Type B pancreatic cell (in vitro differentiated cells): ENCODE data around the gene LRMDA. TPM values are rescaled to one million over a fixed set of nuclear protein-coding genes. Genes with fewer than 3 reads are reported as not detected.

Experiments used
- DNase-seq: peaks from one replicate; pipeline ENCODE4 v3.0.0; 2021; ENCODE audit warnings: mixed read lengths; ENCODE audit not compliant: unreplicated experiment; ENCODE audit errors: extremely low spot score
- H3K27ac Mint-ChIP-seq: 2 replicates; pipeline ENCODE4 v1.8.0; 2021; ENCODE audit warnings: mild to moderate bottlenecking, mixed read lengths
- H3K27me3 Mint-ChIP-seq: 2 replicates; pipeline ENCODE4 v1.8.0; 2021; ENCODE audit warnings: mixed read lengths
- H3K36me3 Mint-ChIP-seq: 2 replicates; pipeline ENCODE4 v1.8.0; 2021; ENCODE audit warnings: mixed read lengths
- H3K4me1 Mint-ChIP-seq: one replicate; pipeline ENCODE4 v1.8.0; 2021; ENCODE audit warnings: mixed read lengths; ENCODE audit not compliant: unreplicated experiment
- H3K4me3 Mint-ChIP-seq: 2 replicates; pipeline ENCODE4 v1.8.0; 2021; ENCODE audit warnings: mild to moderate bottlenecking, mixed read lengths
- H3K9me3 Mint-ChIP-seq: 2 replicates; pipeline ENCODE4 v1.8.0; 2021; ENCODE audit warnings: mixed read lengths
- total RNA-seq: library from RNA; stranded (reverse); gene quantifications from 2 replicates; pipeline ENCODE4 v1.2.1, GENCODE V29; 2021; ENCODE audit warnings: low replicate concordance
- TF ChIP-seq, protein P1 (sequence below): fragments of 200-600 bp; sonication (generic); conservative IDR thresholded peaks from 2 replicates; pipeline ENCODE4 v1.5.0; 2021; ENCODE audit warnings: antibody characterized with exemption, mild to moderate bottlenecking

LRMDA gene
- total RNA-seq, 1 donor from 2014 or later: 2.0 TPM

DNA sequence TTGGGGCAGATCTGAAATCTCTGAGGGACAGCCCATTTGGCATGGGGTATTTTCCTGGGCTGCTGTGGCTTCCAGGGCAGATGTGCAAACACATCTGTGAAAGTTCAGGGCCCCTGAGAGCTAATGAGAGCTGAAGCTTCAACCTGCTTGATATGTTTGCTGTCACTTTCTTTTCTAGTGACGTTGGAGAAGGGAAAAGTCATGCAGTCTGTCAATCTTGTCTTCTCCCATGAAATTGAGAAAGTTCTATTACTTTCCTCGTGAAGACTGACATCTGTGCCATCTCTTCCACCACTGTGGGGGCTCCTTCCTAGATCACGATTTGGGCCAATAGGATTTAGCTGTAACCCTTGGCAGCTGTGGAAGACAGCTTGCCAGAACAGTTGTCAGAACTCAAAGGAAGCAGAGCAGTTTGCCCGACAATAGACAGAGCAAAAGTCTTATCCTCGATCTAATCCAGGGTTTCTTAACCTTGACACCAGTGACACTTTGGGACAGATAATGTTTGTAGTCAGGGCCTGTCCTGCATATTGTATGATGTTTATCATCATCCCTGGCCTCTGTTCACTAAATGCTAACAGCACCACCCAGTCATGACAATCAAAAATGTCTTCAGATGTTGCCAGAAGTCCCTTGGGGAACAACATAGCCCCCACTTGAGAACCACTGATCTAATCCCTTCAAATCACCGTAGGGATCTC, 586.5 kb downstream of the LRMDA start:
- no peaks in the 10 kb centered on the region for H3K9me3 Mint-ChIP-seq
- no peak for DNase-seq
- H3K27me3 Mint-ChIP-seq: peaks cover 38% of the 10 kb centered on the region
- no peaks in the 10 kb centered on the region for H3K36me3 Mint-ChIP-seq
- TF ChIP-seq, protein P1, sequence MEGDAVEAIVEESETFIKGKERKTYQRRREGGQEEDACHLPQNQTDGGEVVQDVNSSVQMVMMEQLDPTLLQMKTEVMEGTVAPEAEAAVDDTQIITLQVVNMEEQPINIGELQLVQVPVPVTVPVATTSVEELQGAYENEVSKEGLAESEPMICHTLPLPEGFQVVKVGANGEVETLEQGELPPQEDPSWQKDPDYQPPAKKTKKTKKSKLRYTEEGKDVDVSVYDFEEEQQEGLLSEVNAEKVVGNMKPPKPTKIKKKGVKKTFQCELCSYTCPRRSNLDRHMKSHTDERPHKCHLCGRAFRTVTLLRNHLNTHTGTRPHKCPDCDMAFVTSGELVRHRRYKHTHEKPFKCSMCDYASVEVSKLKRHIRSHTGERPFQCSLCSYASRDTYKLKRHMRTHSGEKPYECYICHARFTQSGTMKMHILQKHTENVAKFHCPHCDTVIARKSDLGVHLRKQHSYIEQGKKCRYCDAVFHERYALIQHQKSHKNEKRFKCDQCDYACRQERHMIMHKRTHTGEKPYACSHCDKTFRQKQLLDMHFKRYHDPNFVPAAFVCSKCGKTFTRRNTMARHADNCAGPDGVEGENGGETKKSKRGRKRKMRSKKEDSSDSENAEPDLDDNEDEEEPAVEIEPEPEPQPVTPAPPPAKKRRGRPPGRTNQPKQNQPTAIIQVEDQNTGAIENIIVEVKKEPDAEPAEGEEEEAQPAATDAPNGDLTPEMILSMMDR: no peak
- no peak overlapping the region for H3K4me3 Mint-ChIP-seq
- H3K4me1 Mint-ChIP-seq: peaks cover 11% of the 10 kb centered on the region
- H3K27ac Mint-ChIP-seq: no peak overlapping the region

DNA sequence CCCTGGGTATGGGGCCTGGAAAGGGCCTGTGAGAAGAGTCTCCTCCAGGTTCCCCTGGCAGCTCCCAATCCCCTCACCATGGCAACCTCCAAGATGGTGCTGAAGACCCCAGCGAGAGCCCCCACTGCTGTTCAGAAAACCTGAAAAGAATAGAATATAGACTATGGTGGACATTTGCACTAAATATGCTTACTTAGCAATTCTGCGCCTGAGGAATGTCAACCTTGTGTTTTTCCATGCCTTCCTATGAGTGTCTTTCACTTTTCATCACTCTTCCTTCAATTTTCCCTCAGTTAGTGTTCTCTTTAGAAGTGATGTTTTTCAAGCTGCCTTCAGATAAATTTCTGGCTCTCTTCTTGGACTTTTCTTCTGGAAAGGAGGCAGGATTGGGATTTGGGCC, 589.2 kb downstream of the LRMDA start:
- TF ChIP-seq, protein P1: no peak
- Mint-ChIP-seq H3K27ac (no peak overlapping the region), H3K4me3 (no peak overlapping the region), H3K9me3 (no peaks in the 10 kb centered on the region), H3K36me3 (no peaks in the 10 kb centered on the region), H3K4me1 (peaks cover 23% of the 10 kb centered on the region), H3K27me3 (peaks cover 44% of the 10 kb centered on the region)
- no peak for DNase-seq

DNA sequence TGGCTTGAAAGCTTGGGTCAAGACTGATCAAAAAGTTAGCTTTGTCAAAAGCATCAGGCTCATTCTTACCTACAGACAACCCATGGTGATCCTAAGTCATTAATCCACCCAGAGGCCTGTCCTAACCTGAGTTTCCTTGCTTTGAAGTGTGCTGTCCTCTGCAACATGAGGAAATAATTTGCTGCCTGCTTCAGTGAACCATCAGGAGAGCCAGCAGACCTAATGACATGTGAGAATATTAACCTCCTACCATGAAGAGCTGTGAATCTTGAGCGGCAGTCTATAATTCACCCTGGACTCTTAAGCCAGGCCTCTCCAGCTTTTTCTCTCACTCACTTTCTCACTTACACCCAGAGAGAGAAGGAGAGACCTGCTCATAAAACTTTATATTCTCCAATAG, 590.0 kb downstream of the LRMDA start:
- H3K27ac Mint-ChIP-seq: no peak overlapping the region
- H3K27me3 Mint-ChIP-seq: peaks cover 45% of the 10 kb centered on the region
- H3K4me3 Mint-ChIP-seq: no peak overlapping the region
- TF ChIP-seq, protein P1: no peak
- H3K9me3 Mint-ChIP-seq: no peaks in the 10 kb centered on the region
- H3K4me1 Mint-ChIP-seq: peaks cover 23% of the 10 kb centered on the region
- H3K36me3 Mint-ChIP-seq: no peaks in the 10 kb centered on the region
- DNase-seq: no peak

DNA sequence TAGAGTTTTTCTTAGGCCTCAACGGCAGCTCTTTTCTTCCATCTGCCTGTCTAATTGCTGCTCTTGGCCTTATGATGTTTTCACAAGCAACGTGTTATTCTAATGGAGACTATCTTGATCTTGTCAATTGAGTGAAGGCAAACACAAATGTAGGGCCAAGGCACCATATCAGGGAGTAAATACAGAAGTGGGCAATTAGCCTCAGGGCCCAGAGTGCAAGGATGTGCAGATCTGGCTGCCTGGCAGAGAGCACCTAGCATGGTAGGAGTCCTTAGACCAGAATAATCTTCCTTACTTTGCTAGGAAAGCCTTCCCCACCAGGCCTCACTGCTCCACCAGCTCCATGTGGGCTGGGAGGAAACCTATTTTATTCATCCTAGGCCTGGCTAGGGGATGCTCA, 590.9 kb downstream of the LRMDA start:
- no peak for DNase-seq
- Mint-ChIP-seq H3K27me3 (peaks cover 52% of the 10 kb centered on the region), H3K9me3 (no peaks in the 10 kb centered on the region), H3K4me1 (peaks cover 23% of the 10 kb centered on the region), H3K27ac (no peak overlapping the region), H3K4me3 (no peak overlapping the region), H3K36me3 (no peaks in the 10 kb centered on the region)
- TF ChIP-seq, protein P1: no peak

DNA sequence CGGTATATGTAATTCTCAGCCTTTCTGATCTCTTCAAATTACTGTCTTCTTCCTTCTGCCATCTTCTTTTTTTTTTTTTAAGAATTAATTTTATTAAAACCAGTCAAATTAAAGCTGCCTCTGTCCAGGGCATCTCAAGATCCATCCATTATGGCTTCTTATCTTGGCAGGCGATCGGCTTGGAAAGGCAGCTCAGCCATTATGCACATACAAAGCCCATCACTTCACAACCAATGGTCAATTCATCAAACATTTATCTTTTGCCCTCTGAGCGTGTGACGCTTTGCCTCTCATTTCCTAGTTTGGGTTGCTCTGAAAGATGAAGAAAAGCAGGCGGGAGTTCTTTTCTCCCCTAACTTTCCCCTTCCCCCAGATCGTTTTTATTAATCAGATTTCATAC, 591.6 kb downstream of the LRMDA start:
- DNase-seq: no peak
- Mint-ChIP-seq H3K4me3 (no peak overlapping the region), H3K27ac (no peak overlapping the region), H3K27me3 (peaks cover 51% of the 10 kb centered on the region), H3K9me3 (no peaks in the 10 kb centered on the region), H3K36me3 (no peaks in the 10 kb centered on the region), H3K4me1 (peaks cover 23% of the 10 kb centered on the region)
- TF ChIP-seq, protein P1: no peak
